Measurements from ENCODE around the gene DYNC2I2. TPM values are rescaled to one million over a fixed set of nuclear protein-coding genes. Genes with fewer than 3 reads are reported as not detected.
"Not testable (repeated sequence)": the region's sequence is repeated elsewhere in the genome, so short reads cannot be mapped to it uniquely, and the experiment has no call there.

The DYNC2I2 gene
- total RNA-seq, 2 donors from 2014 or later = 58.1 to 62.3 TPM

DNA sequence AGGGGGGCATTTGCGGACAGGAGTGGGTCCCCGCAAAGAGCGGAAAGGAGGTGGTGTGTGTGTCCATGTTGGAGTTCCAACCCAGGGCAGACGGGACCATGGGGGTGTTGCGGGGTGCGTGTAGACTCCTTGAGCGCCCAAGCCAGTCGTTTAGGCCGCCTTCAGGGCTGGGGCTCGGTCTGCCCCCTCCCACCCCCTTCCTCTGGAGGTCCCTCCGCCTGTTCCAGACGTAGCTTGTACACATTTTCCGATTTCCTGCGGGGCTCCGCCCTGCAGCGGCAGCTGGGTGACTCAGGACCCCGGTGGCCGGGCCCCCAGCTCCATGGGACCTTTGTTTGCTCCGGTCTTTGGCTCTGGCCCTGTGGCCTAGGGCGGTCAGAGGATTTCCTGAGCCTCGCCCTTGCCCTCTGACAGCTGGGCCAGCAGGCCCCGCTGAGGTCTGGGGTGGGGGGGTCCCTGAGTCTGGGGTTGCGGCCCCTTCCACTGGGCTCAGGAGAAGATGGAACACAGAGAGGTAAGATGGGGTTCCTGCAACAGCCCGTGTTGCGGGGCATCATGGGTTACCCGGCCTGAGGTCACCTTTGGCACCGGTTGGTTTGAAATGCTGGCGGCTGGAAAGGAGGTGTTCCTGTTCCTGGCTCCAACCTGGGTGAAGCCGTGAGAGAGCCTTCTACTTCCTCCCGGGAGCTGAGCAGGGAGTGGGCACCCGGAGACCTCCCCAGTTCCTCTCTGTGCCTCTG, 47.1 kb upstream of the DYNC2I2 start:
- TF ChIP-seq, protein P1, sequence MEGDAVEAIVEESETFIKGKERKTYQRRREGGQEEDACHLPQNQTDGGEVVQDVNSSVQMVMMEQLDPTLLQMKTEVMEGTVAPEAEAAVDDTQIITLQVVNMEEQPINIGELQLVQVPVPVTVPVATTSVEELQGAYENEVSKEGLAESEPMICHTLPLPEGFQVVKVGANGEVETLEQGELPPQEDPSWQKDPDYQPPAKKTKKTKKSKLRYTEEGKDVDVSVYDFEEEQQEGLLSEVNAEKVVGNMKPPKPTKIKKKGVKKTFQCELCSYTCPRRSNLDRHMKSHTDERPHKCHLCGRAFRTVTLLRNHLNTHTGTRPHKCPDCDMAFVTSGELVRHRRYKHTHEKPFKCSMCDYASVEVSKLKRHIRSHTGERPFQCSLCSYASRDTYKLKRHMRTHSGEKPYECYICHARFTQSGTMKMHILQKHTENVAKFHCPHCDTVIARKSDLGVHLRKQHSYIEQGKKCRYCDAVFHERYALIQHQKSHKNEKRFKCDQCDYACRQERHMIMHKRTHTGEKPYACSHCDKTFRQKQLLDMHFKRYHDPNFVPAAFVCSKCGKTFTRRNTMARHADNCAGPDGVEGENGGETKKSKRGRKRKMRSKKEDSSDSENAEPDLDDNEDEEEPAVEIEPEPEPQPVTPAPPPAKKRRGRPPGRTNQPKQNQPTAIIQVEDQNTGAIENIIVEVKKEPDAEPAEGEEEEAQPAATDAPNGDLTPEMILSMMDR (IDR thresholded peaks at IDR 0.05) = no peak
- TF ChIP-seq POLR2A (IDR thresholded peaks at IDR 0.05) = peak in 1 of 3 donors; percentile 23
- intact Hi-C loops (cut with DNase I) = no loop called here
- WGBS, 2 donors = 79 to 88% methylated on average over 5 to 27 of the region's 31 CpGs
- no peaks in the 10 kb centered on the region for H3K27me3 ChIP-seq
- H3K27ac ChIP-seq = peak overlapping the region; percentile 33 to 84 (median 68)
- no peaks in the 10 kb centered on the region for H3K9me3 ChIP-seq
- H3K4me1 ChIP-seq = peaks cover 21% of the 10 kb centered on the region
- peak in 3 of 4 donors; percentile 31 to 59 (median 50) for DNase-seq
- H3K4me3 ChIP-seq = no peak overlapping the region
- ATAC-seq = peak; percentile 10
- H3K36me3 ChIP-seq (replicated peaks in 1 of 2; ENCODE audit: insufficient read depth in 1 of 2, low read depth in 2 of 2) = no peaks in the 10 kb centered on the region

DNA sequence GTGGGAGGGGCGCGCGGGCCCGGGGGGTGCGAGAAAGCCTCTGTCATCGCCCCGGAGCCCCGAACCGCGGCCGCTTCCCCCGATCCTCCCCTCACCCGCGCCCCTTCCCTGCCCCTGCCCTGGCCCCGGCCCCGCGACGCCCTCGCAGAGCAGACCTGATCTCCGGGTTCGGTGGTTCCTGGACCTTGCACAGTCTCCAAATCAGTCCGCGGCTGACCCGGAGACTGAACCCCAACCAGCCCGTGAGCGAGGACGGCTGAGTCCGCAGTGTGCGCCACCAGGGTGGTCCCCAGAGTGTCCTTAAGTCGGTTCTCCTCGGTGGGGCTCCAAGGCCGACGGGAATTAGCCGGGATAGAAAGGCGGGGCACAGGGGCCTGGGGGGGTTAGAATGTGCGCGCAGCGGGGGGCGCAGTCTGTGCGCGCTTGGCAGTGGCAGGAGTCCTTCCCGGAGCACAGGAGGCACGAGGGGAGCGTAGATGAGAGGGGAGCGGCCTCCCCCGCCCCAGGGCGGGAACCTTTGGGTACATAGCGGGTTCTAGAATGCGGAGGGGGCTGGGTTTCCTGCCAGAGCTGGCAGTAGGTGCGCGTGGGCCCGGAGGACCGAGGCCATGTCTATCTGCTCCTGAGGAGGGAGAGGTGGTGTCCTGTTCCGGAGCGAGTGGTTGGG, 46.4 kb upstream of the DYNC2I2 start:
- peaks cover 21% of the 10 kb centered on the region for H3K4me1 ChIP-seq
- no peaks in the 10 kb centered on the region for H3K27me3 ChIP-seq
- peak; percentile 31 for ATAC-seq
- no peaks in the 10 kb centered on the region for H3K9me3 ChIP-seq
- whole genome bisulfite sequencing, 2 donors = 14 to 75% methylated on average over 8 to 46 of the region's 55 CpGs
- H3K27ac ChIP-seq = peak overlapping the region; percentile 33 to 84 (median 68)
- intact Hi-C loops (cut with DNase I) = no loop called here
- TF ChIP-seq, protein P1 (IDR thresholded peaks at IDR 0.05) = no peak
- no peak for TF ChIP-seq POLR2A (IDR thresholded peaks at IDR 0.05)
- H3K36me3 ChIP-seq (replicated peaks in 1 of 2; ENCODE audit: insufficient read depth in 1 of 2, low read depth in 2 of 2) = no peaks in the 10 kb centered on the region
- DNase-seq = peak in 2 of 4 donors; percentile 43 to 44
- peak overlapping the region; percentile 29 to 71 for H3K4me3 ChIP-seq

- Histone ChIP-seq H3K9me3 (no peaks in the 10 kb centered on the region), H3K4me3 (peak within 1 kb of the TSS; percentile 29 to 71), H3K4me1 (peaks cover 21% of the 10 kb centered on the region), H3K27ac (peak within 1 kb of the TSS; percentile 33 to 84 (median 68)), H3K36me3 (replicated peaks in 1 of 2; ENCODE audit: insufficient read depth in 1 of 2, low read depth in 2 of 2) (no peaks in the 10 kb centered on the region), H3K27me3 (no peaks in the 10 kb centered on the region)
- peak; percentile 85 to 90 (median 87) for DNase-seq
- ATAC-seq = peak; percentile 87
- 0% methylated on average over 49 of the region's 65 CpGs; no CpG with 5 or more reads in 1 of the 2 donors for WGBS, 2 donors
- intact Hi-C loops (cut with DNase I) = no loop called here
- TF ChIP-seq POLR2A (IDR thresholded peaks at IDR 0.05) = peak in 2 of 3 donors; percentile 27 to 40
- TF ChIP-seq, protein P1 (IDR thresholded peaks at IDR 0.05) = peak; percentile 72 to 89 (median 85)
Observed at GRCh38 chr9:128702445-128702948, 45.9 kb upstream of the DYNC2I2 start, which contains the start of gene PKN3. TSS of gene PKN3 (plus strand) at chr9:128702503. CDS start at chr9:128702916, 413 bp downstream.

- peak overlapping the region in 3 of 4 donors; percentile 16 to 47 (median 32) for H3K27ac ChIP-seq
- H3K4me1 ChIP-seq = peaks cover 21% of the 10 kb centered on the region
- TF ChIP-seq, protein P1 (IDR thresholded peaks at IDR 0.05) = no peak
- TF ChIP-seq POLR2A (IDR thresholded peaks at IDR 0.05) = no peak
- ATAC-seq (no peak), DNase-seq (peak in 3 of 4 donors; percentile 22 to 41 (median 26))
- H3K27me3 ChIP-seq = no peaks in the 10 kb centered on the region
- no peaks in the 10 kb centered on the region for H3K9me3 ChIP-seq
- H3K4me3 ChIP-seq = no peak overlapping the region
- no peaks in the 10 kb centered on the region for H3K36me3 ChIP-seq (replicated peaks in 1 of 2; ENCODE audit: insufficient read depth in 1 of 2, low read depth in 2 of 2)
- WGBS, 2 donors = 55 to 82% methylated on average over 4 to 10 of the region's 10 CpGs
- intact Hi-C loops (cut with DNase I) = no loop called here
Observed at GRCh38 chr9:128701227-128701854, 44.7 kb upstream of the DYNC2I2 start.

DNA sequence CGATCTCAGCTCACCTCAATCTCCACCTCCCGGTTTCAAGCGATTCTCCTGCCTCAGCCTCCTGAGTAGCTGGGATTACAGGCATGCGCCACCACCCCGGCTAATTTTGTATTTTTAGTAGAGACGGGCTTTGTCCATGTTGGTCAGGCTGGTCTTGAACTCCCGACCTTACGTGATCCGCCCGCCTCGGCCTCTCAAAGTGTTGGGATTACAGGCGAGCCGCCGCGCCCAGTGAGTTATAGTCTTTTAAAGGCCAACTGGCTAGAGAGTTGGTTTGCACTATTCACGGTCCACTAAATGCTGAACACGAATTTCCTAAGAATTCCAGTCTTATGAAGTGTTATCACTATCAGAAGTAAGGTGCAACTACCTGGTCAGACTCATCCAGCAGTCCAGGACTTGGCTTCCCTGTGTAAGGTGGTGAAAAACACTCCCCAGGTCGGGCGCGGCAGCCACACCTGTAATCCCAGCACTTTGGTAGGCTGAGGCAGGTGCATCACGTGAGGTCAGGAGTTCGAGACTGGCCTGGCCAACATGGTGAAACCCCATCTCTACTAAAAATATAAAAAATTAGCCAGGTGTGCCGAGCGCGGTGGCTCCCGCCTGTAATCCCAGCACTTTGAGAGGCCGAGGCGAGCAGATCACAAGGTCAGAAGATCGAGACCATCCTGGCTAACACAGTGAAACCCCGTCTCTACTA, 42.6 kb upstream of the DYNC2I2 start:
- intact Hi-C loops (cut with DNase I); H3K4me3 ChIP-seq; H3K36me3 ChIP-seq (replicated peaks in 1 of 2; ENCODE audit: insufficient read depth in 1 of 2, low read depth in 2 of 2); H3K27ac ChIP-seq; H3K9me3 ChIP-seq; H3K27me3 ChIP-seq; ATAC-seq: not testable (repeated sequence)
- DNase-seq = peak in 1 of 4 donors; percentile 3
- 92 to 95% methylated on average over 30 of the region's 30 CpGs for WGBS, 2 donors
- H3K4me1 ChIP-seq = peaks cover 21% of the 10 kb centered on the region

Measured in body of pancreas (tissue), 4 donors.